AG04449 (cell line): Measurements from ENCODE around the gene CACNA2D1.

Experiments
- CTCF ChIA-PET: fragments of 350-600 bp; formaldehyde crosslinking; extraction: SDS; loops from one replicate; lab custom pipeline; 2021; ENCODE audit warnings: antibody characterized with exemption; lab: Yijun Ruan, JAX
- POLR2A ChIA-PET: fragments of 400-600, 350-600 bp; formaldehyde crosslinking; extraction: SDS; loops from one replicate; lab custom pipeline; 2020; ENCODE audit warnings: antibody characterized with exemption, inconsistent platforms; lab: Yijun Ruan, JAX
- DNase-seq: peaks from one replicate; pipeline ENCODE4 v3.0.0-alpha.2; 2010; ENCODE audit warnings: low read depth, low spot score
- H3K4me3 ChIP-seq: 2 replicates; pipeline ENCODE4 v1.5.1; 2011; ENCODE audit warnings: low read depth, mild to moderate bottlenecking, control low read depth, low read length
- CTCF ChIP-seq: IDR thresholded peaks from one replicate; pipeline ENCODE4 v1.5.1; 2011; ENCODE audit warnings: mild to moderate bottlenecking, moderate library complexity, low read length, control low read depth, inconsistent platforms; ENCODE audit not compliant: insufficient read depth; ENCODE audit errors: missing control alignments

CACNA2D1 gene

GRCh38 chr7:82109288-82109687 is 334.3 kb downstream of the CACNA2D1 start:
- no peak for DNase-seq
- no peak overlapping the region for H3K4me3 ChIP-seq
- CTCF ChIA-PET = interaction anchor here (1.2 kb wide), 1 partner anchor 54 kb away, joined by 3 read pairs; no protein-coding TSS in a partner anchor
- POLR2A ChIA-PET = no interaction called here
- no peak for TF ChIP-seq CTCF

GRCh38 chr7:82106201-82106600 is 337.4 kb downstream of the CACNA2D1 start:
- no peak overlapping the region for H3K4me3 ChIP-seq
- ChIA-PET POLR2A (no interaction called here), CTCF (no interaction called here)
- DNase-seq = no peak
- no peak for TF ChIP-seq CTCF

GRCh38 chr7:82105463-82105862 is 338.1 kb downstream of the CACNA2D1 start:
- ChIA-PET CTCF (no interaction called here), POLR2A (no interaction called here)
- peak; percentile 29 for DNase-seq

GRCh38 chr7:82098414-82098813 is 345.2 kb downstream of the CACNA2D1 start:
- CTCF ChIA-PET = no interaction called here
- POLR2A ChIA-PET = no interaction called here
- H3K4me3 ChIP-seq = no peak overlapping the region
- TF ChIP-seq CTCF = no peak
- no peak for DNase-seq

More at GRCh38 chr7:82105463-82105862, 338.1 kb downstream of the CACNA2D1 start:
- H3K4me3 ChIP-seq = no peak overlapping the region
- no peak for TF ChIP-seq CTCF

GRCh38 chr7:82091126-82091684 is 352.4 kb downstream of the CACNA2D1 start:
- no peak overlapping the region for H3K4me3 ChIP-seq
- ChIA-PET CTCF (interaction anchor here (1.0 kb wide), 1 partner anchor 28 kb away, joined by 4 read pairs; no protein-coding TSS in a partner anchor), POLR2A (no interaction called here)
- no peak for TF ChIP-seq CTCF
- no peak for DNase-seq

GRCh38 chr7:82087099-82087498 is 356.5 kb downstream of the CACNA2D1 start:
- no peak overlapping the region for H3K4me3 ChIP-seq
- ChIA-PET POLR2A (no interaction called here), CTCF (interaction anchor here (1.1 kb wide), 1 partner anchor 643 kb away, joined by 3 read pairs; no protein-coding TSS in a partner anchor)
- no peak for TF ChIP-seq CTCF
- no peak for DNase-seq
